ENCODE data around the gene SCN10A. TPM values are rescaled to one million over a fixed set of nuclear protein-coding genes. Genes with fewer than 3 reads are reported as not detected.

The SCN10A gene
- total RNA-seq, 4 donors from 2014 or later = not detected

DNA sequence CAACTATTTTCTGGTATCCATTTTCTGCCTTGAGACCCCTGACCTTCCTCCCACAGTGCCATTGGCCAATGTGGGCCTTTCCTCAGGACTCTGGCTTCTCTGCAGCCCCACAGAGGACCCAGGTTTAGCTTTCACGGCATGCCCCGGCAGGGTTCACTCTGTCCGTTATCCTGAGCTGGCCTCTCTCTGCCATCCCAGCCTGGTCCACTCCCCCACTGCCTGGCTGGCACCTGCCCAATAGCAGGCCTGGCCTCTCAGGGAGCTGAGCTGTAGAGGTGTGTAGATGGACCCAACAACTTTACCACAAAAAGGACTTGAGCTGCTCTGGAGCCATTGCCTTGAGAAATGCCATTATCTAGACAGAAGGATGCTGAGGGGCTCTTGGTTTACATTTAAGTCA lies 57.5 kb downstream of the SCN10A start:
- peak; percentile 72 for DNase-seq (ENCODE audit: extremely low spot score)
- Histone ChIP-seq H3K27me3 (no peaks in the 10 kb centered on the region), H3K4me3 (no peak overlapping the region), H3K27ac (replicated peaks in 1 of 4) (no peak overlapping the region), H3K4me1 (no peaks in the 10 kb centered on the region), H3K36me3 (no peaks in the 10 kb centered on the region), H3K9me3 (peaks cover 0 to 5% (median 0%) of the 10 kb centered on the region in 4 donors)
- WGBS = 92% methylated on average over 3 of the region's 3 CpGs
- TF ChIP-seq POLR2A (IDR thresholded peaks at IDR 0.05; ENCODE audit: low read depth) = no peak
- intact Hi-C loops (cut with DNase I) = no loop called here

GRCh38 chr3:38757721-38758120 lies 58.3 kb downstream of the SCN10A start:
- Histone ChIP-seq H3K9me3 (peaks cover 0 to 5% (median 0%) of the 10 kb centered on the region in 4 donors), H3K4me1 (no peaks in the 10 kb centered on the region), H3K36me3 (no peaks in the 10 kb centered on the region), H3K27me3 (no peaks in the 10 kb centered on the region), H3K4me3 (no peak overlapping the region), H3K27ac (replicated peaks in 1 of 4) (no peak overlapping the region)
- intact Hi-C loops (cut with DNase I) = no loop called here
- 56% methylated on average over 4 of the region's 4 CpGs for WGBS
- TF ChIP-seq CTCF (IDR thresholded peaks at IDR 0.05) (no peak), POLR2A (IDR thresholded peaks at IDR 0.05; ENCODE audit: low read depth) (no peak), EP300 (IDR thresholded peaks at IDR 0.05) (no peak), POLR2AphosphoS5 (IDR thresholded peaks at IDR 0.05) (no peak)
- no peak for DNase-seq (ENCODE audit: extremely low spot score)

- no peak for TF ChIP-seq POLR2A (IDR thresholded peaks at IDR 0.05; ENCODE audit: low read depth)
- no peak for TF ChIP-seq EP300 (IDR thresholded peaks at IDR 0.05)
- TF ChIP-seq CTCF (IDR thresholded peaks at IDR 0.05) = no peak
- TF ChIP-seq POLR2AphosphoS5 (IDR thresholded peaks at IDR 0.05) = no peak
- Histone ChIP-seq H3K4me3 (no peak overlapping the region), H3K27me3 (peaks cover 0 to 5% (median 0%) of the 10 kb centered on the region in 4 donors), H3K36me3 (no peaks in the 10 kb centered on the region), H3K9me3 (peaks cover 0 to 5% (median 0%) of the 10 kb centered on the region in 4 donors), H3K27ac (replicated peaks in 1 of 4) (no peak overlapping the region), H3K4me1 (no peaks in the 10 kb centered on the region)
- WGBS = 82% methylated on average over 5 of the region's 5 CpGs
- peak; percentile 90 for DNase-seq (ENCODE audit: extremely low spot score)
- intact Hi-C loops (cut with DNase I) = no loop called here
Measured at GRCh38 chr3:38756892-38757291, 59.1 kb downstream of the SCN10A start.

DNA sequence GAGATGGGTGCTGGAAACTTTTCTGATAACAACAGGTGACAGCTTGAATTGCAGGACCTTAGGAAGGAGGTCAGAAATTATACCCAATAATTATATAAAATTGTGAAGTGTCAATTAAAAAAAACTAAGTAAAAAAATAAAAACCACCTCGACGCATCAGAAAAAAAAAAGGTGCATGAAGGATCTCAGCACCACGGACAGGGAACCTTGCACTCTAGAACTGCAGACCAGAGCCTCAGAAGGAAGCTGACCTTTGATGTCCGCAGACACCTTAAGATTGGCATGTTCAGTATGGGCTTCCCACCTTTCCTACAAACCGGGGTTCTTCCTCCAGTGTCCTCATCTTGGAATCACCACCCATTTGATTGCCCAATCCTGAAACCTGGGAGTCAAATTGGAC lies 60.9 kb downstream of the SCN10A start:
- Histone ChIP-seq H3K27me3 (peaks cover 0 to 5% (median 0%) of the 10 kb centered on the region in 4 donors), H3K27ac (replicated peaks in 1 of 4) (no peak overlapping the region), H3K4me1 (no peaks in the 10 kb centered on the region), H3K9me3 (peaks cover 0 to under 1% (median 0%) of the 10 kb centered on the region in 4 donors), H3K4me3 (no peak overlapping the region), H3K36me3 (no peaks in the 10 kb centered on the region)
- TF ChIP-seq POLR2A (IDR thresholded peaks at IDR 0.05; ENCODE audit: low read depth) (no peak), POLR2AphosphoS5 (IDR thresholded peaks at IDR 0.05) (no peak), CTCF (IDR thresholded peaks at IDR 0.05) (no peak)
- DNase-seq (ENCODE audit: extremely low spot score) = peak; percentile 70
- WGBS = 49% methylated on average over 5 of the region's 5 CpGs
- intact Hi-C loops (cut with DNase I) = no loop called here

GRCh38 chr3:38746641-38747040 lies 69.4 kb downstream of the SCN10A start:
- 68% methylated on average over 1 of the region's 1 CpG for WGBS
- H3K4me3 ChIP-seq = no peak overlapping the region
- H3K4me1 ChIP-seq = no peaks in the 10 kb centered on the region
- no peaks in the 10 kb centered on the region for H3K36me3 ChIP-seq
- H3K9me3 ChIP-seq = no peaks in the 10 kb centered on the region
- peak; percentile 64 for DNase-seq (ENCODE audit: extremely low spot score)
- H3K27ac ChIP-seq (replicated peaks in 1 of 4) = no peak overlapping the region
- intact Hi-C loops (cut with DNase I) = no loop called here
- H3K27me3 ChIP-seq = peaks cover 0 to 4% (median 0%) of the 10 kb centered on the region in 4 donors
- TF ChIP-seq EP300 (IDR thresholded peaks at IDR 0.05) (no peak), POLR2AphosphoS5 (IDR thresholded peaks at IDR 0.05) (no peak), CTCF (IDR thresholded peaks at IDR 0.05) (no peak), POLR2A (IDR thresholded peaks at IDR 0.05; ENCODE audit: low read depth) (no peak)
